Measurements from ENCODE around the gene DHRS1.

Gene DHRS1

DNA sequence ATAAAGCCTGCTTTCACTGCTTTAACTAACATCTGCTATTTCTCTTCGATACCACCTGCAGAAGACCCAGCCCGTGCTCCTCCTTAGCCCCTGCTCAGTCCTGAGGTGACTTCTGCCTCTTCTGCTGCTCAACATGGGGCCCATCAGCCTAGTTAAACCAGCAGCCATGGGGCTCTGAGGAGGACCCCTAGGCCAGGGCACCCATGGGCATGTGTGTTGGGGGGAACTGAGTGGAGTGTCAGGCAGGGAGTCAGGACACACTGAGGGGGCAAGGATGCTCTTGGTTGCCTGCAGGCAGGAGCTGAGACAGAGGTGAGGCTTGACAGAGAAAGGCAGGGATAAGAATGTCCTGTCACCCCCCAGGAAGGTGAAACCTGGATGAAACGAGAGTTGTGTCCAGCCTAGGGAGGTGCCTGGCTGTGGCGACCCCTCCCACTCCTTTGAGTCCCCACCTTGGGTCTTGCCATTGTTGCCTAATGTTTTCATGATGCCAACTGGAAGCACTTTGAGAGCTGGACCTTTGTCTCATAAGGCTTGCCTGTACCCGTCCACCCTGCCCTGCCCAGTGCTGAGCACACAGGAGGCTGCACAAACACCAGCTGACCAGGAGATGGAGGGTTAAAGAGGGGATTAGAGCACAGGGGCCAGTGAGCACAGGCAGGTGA, 15.7 kb downstream of the DHRS1 start:
- TF ChIP-seq, protein P1, sequence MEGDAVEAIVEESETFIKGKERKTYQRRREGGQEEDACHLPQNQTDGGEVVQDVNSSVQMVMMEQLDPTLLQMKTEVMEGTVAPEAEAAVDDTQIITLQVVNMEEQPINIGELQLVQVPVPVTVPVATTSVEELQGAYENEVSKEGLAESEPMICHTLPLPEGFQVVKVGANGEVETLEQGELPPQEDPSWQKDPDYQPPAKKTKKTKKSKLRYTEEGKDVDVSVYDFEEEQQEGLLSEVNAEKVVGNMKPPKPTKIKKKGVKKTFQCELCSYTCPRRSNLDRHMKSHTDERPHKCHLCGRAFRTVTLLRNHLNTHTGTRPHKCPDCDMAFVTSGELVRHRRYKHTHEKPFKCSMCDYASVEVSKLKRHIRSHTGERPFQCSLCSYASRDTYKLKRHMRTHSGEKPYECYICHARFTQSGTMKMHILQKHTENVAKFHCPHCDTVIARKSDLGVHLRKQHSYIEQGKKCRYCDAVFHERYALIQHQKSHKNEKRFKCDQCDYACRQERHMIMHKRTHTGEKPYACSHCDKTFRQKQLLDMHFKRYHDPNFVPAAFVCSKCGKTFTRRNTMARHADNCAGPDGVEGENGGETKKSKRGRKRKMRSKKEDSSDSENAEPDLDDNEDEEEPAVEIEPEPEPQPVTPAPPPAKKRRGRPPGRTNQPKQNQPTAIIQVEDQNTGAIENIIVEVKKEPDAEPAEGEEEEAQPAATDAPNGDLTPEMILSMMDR (IDR thresholded peaks at IDR 0.05): no peak

DNA sequence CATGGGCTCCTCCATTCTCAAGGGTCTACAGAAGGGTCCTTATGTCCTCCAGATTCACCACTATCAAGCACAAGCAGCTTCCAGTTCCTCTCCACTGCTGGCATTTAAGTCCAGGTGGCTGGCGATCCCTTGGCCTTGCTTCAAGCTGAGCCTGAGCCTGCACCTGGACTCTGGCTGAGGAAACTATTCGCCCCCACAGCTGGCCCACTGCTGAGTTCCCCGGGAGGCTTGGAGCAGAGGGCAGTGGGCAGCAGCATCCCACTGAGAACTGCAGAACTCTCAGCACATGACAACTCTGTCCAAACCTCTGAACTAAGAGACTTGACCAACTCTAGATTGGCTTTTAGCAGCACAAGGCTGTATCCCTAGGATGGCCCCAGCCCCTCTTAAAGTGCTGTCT, 16.8 kb downstream of the DHRS1 start:
- TF ChIP-seq, protein P1 (IDR thresholded peaks at IDR 0.05): no peak

DNA sequence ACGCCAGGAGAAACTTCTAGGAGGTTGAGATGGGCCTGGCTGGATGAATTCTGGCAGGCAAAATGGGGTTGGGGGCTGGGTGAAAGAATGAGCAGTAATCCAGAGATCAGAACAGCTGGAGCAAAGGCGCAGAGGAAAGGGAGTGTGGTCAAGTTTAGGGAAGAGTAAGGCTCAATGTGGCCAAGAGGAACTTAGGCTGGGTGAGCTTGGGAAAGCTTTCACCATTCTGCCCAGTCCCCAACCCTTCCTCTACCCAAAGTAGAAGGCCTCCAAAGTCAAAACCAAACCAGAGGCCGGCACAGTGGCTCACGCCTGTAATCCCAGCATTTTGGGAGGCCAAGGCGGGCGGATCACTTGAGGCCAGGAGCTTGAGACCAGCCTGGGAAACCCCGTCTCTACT, 17.9 kb downstream of the DHRS1 start:
- TF ChIP-seq, protein P1 (IDR thresholded peaks at IDR 0.05): no peak

DNA sequence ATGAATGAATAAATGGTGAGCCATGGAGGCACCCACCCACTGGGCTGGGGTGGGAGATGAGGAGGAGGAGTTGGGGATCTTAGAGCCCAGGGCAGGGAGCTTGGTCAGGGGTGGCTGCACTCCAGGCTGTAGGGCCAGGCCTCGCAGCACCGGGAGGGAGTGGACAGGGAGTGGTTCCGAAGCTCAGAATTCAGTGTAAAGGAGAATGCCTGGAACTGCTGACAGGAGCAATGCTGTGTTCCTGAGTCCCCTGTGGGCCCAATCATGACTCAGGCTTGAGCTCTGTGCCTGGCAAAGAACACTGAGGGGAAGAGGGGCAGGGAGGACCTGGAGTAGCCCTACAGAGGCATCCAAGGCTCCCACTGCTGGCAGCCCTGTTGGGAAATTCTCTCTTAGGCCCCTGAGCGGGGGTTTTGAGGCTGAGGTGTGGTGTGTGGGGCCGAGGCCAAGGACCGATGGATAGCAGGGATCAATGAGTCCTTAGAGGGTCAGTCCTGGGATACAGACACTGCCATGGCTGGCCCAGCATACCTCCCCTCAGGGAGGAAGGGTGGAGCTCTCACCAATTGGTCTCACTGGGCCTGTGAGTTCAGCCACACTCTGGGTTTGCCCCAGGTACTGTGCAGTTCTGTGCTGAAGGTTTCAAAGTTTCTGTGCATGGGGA, 18.7 kb downstream of the DHRS1 start:
- TF ChIP-seq, protein P1 (IDR thresholded peaks at IDR 0.05): no peak

DNA sequence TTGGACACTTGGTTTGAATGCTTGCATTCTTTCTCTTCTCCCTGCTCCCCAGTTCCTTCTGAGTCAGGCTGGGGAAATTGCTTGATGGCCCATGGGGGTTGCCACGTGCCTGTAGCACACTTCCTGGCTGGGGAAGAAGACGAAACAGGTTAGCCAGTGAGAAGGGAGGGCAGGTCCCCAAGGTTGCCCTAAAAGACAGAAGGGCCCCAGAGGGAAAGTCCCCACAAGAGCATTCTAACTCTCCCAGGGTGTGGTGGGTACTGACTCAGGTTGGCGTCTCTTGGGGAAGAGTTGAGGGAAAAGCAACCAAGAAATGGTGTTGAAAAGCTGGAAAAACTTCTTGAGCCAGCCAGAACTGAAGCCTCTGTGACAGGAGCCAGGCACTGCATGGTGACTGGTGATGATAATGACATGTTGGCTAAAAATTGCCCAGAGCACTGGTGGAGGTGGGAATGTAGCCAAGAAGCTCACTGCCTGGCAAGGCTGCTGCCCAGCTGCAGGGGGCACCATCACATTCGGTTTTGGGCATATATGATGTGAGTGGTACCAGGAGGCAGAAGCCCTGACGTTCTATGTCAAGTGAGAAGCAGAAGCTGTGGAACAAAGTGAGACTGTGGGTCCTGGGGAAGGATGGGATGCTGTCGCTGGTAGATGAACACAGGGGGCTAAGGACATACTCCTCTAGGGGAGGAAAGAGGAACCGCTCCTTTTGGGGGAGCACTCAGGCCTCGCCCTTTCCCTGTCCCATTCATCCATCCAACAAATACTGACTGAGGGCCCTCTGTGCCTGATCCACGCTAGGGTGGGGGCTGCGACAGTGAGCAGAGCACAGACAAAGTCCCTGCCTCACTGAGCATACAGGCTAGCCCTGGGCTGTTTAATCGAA, 20.0 kb downstream of the DHRS1 start:
- TF ChIP-seq, protein P1 (IDR thresholded peaks at IDR 0.05): peak; percentile 20; the same call in 1 of the 2 replicates

DNA sequence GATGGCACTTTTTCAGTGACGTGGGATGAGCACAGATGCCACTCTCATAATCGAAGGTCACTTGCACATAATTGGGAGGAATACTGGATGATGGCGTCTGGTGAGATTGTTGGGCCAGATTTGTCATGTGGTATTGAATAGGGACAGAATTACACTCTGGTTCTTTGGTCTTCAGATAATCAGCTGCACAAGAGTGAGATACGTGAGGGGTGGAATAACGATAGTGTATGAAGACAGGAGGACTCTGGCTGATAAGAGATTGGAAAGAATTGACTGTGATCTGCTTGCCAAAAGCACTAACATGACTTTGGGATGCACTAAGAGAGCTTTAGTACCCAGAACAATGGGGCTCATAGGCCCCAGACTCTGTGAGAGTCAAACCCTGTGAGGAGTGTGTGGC, 21.2 kb downstream of the DHRS1 start:
- TF ChIP-seq, protein P1 (IDR thresholded peaks at IDR 0.05): no peak

DNA sequence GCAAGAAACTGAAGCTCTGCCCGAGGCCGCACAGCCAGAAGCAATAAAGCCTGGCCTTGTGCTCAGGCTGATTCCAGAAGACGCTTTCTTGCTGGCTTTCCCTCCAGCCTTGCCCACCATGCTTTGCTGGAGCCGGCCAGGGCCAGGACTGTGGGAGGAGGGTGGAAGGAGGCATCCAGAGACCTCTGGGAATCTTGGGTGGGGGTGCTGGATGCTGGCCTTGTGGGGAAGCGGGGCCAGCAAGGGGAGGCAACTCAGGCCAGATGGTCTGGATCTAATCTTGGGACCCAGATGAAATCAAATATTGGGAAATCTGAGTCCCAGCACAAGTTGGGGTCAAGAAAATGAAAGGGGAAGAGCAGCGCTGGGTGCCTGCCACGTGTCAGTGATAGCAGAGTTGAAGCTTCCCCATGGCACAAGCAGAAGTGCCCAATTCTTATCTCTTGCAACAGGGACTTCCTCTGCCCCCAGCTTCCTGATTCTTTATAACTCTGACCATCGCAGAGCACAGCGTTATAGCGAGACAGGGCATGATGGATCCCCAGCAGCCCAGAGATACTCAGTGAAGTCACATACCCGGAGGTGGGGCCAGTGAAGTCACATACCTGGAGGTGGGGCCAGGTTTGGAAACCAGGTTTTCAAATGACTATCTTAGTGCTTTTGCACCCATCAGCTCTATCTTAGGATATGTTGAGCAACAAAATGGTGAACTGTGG, 21.8 kb downstream of the DHRS1 start:
- TF ChIP-seq, protein P1 (IDR thresholded peaks at IDR 0.05): no peak

Data from LNCAP (cell line).